CD4-positive, alpha-beta T cell treated with Interleukin-4 for 1 hour (primary cell): ENCODE results near the gene PBX1.

Experiments
- DNase-seq, 2 donors: peaks; one replicate each; pipeline ENCODE4 v3.0.0-alpha.2; 2020 to 2022

Gene PBX1

DNA sequence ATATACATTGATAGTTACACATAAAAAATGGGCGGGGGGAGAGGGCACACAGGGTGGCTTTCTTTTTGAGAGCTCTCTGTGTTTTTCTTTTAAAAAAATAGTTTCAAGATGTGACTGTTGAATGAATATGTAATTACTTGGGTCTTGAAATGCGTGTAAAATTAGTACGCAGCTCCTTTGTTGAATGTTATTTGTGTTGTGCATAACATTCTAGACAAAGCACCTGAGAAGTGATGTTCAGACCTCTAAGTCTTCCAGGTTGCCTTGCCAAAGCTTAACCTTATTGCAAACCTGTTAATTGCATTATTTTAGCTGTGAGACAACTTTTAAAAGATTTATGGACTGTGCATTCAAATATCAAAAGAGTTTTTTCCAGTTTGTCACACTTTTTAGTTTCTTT lies 5.4 kb downstream of the PBX1 start:
- DNase-seq, result no peak

DNA sequence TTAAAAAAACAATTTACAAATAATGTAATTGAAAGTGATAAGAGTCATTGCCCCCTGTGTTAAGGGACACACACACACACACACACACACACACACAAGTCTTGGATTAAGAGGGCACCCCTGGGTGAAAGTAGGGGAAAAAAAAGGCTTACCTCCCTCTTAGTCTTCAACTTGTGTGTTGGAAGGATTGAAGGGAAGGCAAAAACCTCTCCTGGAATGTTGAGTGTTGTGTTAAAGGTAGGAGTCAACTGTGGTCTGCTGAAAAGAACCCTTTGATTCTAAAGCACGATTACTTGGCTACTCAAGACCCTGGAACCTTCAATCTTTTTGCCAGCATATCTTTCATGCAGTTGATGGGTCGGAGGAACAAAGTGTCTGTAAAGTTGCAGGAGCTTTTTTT lies 6.4 kb downstream of the PBX1 start:
- DNase-seq, result no peak

DNA sequence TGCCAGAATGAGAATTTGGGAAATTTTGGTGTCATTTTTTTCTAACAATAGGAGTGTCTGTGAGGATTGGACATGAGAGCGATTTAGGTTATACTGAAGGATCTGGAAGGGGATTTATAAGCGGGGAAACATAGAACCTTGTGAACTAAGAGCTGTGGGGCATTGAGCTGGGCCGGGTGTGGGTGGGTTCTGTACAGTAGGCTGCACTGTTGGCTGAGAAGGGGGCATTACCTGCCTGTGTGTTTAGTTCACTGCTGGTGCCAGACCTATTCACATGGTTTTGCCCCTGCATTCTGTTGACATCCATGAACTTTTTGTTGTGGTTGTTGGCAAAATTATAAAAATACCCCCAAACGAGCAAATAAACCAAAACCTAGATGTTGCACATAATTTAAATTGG lies 8.8 kb downstream of the PBX1 start:
- DNase-seq, result no peak

DNA sequence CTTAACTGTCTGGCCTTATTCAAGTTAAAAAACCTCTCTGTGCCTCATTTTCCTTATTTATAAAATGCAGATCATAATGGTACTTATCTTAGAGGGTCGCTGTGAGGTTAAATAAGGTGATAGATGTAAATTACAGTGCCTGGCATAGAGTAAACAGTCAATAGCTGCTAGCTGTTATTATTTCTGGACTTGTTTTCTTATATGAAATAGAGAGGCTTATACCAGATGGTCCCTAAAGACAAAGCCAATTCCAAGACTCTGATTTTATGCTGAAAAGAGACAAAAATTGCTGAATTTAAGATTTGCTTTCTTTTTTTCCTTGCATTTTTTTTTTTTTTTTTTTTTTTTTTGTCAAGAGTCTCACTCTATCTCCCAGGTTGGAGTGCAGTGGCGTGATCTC lies 10.3 kb downstream of the PBX1 start:
- DNase-seq, result no peak

DNA sequence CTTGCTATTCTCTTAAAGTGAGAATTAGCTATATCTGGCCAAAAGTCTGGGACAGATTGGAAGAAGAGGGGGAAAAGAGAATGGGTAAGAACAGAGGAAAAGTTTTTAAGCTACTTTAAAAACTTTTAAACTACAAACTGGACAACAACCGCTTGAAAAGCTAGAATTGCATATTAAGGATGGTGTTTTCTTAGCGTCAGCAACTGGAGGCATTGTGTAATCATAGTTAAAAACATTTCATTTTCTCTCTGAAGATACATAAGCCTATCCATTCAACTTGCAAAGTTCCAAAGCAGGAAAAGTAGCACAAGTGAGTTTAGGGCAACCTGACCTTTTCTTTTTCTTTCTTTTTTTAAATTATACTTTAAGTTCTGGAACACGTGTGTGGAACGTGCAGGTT lies 10.9 kb downstream of the PBX1 start:
- DNase-seq, result no peak

DNA sequence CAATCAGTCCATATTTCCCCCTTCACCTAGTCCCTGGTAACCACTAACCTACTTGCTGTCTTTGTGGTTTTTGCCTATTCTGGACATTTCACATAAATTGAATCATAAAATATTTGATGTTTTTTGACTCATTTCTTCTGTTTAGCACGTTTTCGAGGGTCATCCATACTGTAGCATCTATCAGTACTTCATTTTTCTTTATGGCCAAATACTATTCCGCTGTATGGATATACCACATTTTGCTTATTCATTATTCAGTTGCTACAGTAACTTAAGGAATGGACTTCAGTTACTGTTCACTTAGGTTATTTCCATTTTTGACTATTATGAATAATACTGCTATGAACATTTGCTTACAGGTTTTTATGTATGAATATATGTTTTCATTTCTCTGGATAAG lies 12.3 kb downstream of the PBX1 start:
- DNase-seq, result no peak

DNA sequence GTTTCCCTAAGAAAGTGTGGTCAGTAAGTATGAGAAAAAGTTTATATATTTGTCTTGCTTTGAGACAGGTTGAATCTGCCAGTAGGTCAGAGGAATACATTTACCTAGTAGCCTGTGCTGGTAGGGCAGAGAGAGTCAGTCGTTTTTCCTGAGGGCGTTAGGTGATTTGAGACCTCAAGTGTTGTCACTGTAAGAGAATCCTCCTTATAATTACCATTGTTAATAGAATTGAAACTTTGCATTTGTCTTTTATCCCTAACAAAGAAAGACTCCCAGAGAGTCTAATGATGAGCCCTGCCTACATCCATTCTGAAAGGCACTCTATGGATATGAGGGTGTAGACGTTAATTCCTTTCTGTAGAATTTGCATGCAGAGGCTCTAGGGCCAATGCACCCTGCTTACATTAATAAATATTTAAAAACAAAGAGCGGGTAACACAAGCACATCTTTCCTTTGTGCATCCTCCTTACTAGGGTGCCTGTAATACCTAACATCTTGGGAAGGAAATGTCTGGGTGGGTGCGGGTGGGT lies 16.4 kb downstream of the PBX1 start:
- DNase-seq, result no peak

DNA sequence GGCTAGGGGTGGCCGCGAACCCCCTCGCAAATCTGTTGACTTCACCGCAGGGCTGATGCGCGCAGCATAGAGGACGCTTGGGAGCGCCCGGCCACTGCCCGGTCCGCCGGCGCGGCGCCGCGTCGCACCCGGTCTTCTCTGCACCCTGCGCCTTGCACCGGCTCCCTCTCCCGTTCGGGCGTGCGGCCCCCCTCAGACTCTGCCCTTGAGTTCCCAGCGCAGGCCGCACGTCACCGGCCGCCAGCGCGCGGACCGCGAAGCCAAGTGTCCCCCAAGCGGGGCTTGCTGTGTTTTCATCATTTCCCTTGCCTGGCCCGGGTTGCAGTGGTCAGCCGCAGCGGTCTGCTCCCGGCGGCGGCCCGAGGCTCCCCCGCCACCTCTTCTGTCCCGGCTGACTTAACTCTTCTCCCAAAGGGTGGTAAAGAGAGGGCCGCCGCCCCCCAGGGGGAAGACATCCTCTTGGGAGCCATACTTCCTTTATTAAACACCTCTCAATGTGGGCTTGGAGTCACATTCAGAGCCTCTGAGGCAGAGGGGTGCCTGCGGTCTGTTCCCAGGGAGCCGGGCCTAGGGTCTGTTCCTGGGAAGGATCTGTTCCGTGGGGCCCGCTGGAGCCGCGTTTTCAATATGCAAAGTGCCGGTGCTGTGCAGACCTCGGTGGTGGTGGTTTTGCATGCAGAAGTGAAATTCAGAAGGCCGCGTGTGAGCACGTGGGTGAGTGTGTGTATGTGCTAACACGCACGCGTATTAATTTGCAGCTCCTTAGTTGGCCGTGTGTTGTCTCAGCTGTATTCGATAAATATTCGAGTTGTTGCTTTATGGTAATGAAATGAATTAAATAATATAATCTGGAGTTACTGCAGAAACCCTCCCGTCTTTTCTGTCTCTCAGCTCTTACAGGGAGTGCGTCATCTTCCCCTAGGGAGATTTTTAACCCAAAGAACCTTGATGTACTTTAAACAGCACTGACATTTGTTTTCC lies 17.6 kb downstream of the PBX1 start:
- no peak for DNase-seq

DNA sequence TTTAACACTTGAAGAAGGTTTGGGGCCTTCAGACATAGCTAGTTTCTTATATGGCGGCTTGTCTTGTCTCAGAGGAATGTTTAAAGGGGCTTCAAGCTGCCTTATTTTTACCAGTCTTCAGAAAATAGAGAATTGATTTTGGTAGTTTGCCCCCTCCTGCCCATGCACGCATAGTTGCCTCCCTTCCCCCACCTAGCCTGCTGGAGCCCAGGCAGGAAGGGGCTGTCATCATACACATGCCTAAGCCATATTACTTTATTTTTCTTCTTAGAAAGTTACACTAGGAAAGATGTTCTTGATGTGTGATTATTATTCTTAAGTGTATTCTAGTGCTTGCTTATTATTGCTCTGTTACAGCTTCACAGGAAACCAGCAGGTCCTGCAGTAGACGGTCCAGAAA lies 18.3 kb downstream of the PBX1 start:
- DNase-seq, result no peak

DNA sequence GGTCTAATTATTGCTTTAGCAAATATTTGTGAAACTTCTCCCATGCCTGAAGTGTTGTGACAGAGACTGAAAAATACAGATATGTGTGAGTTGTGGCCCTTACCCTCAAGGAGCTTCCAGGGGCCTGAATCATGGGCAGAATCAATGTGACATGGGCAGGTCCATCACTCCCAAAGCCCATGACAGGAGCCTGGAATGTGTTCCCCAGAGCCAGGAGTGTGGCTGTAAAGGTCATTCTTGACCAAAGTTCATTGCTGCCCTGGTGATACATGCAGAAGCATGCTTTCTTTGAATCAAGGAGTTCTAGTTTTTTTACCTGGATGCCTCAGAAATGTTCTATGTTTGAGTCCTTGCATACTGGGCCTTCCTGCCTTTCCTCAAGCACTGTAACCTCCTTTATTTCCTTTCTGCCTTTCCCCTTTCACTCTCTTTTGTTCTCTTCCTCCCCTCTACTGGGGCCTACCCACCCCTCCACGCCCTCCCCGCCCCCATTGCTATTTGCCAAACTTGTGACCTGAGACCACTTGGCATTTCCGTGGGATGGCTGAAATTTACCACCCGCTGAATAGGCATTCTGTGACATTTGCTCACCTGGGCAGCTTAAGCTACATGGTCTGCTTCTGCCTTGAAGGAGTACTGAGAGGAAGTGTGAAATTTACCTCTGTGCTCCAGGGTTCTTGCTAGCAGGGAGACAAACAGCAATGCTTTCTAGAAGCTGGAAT lies 19.7 kb downstream of the PBX1 start:
- no peak for DNase-seq

DNA sequence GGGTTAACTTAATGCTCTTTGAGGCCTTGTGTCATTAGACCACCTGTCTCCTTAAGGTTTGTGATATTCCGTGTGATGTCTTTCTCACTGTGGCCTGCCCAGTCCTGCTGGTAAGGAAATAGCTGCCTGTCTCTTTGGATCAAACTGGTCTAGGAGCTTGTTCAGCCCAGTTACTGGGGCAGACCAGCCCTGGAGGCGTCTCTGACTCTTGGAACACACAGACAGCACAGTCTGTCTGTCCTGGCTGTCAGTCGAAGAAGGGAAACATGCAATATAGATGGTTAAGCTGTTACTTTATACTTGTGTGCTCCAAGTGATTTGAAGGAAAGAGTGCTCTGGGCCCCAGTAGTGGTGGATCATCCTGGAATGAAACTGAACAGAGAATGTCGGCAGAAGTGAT lies 20.4 kb downstream of the PBX1 start:
- DNase-seq, result no peak

DNA sequence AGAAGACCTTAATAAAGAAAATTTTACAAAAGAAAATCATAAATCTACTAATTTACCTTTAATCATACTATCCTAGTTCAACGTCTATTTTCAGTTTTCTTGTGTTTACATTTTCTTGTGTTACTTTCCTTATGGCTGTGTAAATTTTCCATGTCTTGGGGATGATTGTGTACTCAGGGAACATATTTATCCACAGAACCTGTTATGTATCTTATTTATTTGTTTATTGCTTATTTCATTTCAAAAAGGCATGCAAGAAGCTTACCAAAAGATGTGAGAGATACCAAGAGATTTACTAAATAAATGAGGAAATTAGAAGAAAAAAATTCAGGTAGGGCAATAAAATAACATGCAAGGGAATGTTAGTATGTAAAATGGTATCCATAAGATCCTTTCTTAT lies 22.8 kb downstream of the PBX1 start:
- DNase-seq, result no peak

DNA sequence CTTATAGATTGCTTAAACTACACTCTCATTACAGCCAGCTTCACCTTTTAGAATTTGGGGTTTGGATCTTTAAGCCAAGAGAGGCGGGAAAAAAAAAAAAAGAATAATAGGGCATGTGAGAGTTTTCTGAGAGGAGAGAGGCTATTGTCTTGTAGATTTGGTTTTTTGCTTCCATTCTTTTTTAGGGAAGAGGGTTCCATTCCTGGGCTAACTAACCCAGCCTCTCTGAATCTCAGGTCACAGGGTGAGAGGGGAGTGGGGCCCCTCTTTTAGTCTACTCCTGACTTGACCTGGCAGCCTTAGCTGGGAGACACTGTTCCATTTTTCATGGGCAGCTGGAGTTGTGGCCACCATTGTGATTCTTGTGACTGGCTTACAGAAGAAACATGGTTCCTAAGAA lies 24.2 kb downstream of the PBX1 start:
- DNase-seq, result no peak

DNA sequence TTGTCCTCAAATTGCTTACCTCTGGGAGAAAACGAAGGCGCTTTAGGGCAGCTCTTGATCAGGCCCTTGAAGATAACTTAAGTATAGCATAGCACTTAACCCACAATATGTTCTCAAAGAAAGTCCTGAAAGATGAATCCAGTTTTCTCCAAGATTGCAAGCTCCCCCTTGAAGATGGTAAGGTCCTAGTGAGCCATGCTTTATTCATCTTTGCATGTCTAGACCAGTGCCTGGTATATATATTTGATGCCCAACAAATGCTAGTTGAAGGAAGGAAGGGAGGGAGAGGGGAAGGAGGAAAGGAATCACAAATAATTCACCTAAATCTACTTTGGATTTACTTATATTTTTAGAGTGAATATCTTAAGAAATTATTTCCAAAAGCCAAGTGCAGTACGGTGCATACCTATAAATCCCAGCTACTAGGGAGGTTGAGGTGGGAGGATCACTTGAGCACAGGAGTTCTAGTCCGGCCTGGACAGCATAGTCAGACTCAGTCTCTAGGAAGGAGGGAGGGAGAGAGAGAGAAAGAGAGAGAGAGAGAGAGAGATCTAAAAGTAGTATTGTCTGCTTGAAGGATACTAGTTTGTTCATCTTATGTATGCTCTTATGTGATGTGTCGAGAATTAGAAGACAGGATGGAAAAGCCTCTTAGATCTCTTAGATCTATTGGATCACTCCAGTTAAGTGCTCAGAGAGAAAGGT lies 25.0 kb downstream of the PBX1 start:
- DNase-seq, result no peak

DNA sequence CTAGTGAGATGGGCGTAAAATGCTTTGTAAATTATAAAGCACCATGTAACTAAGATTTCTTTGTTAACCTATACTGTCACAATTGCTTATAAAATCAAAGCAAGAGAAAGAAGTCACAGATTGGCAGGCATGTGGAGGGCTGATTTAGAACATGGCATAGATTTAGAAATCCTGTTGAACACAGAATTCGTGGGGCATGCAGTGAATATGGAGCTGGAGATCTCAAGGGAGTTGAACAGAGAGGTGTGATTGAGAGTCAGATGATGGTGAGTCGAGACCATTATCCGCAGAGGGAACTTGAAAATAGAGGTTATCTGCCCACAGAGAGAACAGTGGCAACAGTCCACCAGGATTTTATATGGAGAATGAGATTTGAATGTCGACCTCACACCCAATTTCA lies 27.6 kb downstream of the PBX1 start:
- no peak for DNase-seq

DNA sequence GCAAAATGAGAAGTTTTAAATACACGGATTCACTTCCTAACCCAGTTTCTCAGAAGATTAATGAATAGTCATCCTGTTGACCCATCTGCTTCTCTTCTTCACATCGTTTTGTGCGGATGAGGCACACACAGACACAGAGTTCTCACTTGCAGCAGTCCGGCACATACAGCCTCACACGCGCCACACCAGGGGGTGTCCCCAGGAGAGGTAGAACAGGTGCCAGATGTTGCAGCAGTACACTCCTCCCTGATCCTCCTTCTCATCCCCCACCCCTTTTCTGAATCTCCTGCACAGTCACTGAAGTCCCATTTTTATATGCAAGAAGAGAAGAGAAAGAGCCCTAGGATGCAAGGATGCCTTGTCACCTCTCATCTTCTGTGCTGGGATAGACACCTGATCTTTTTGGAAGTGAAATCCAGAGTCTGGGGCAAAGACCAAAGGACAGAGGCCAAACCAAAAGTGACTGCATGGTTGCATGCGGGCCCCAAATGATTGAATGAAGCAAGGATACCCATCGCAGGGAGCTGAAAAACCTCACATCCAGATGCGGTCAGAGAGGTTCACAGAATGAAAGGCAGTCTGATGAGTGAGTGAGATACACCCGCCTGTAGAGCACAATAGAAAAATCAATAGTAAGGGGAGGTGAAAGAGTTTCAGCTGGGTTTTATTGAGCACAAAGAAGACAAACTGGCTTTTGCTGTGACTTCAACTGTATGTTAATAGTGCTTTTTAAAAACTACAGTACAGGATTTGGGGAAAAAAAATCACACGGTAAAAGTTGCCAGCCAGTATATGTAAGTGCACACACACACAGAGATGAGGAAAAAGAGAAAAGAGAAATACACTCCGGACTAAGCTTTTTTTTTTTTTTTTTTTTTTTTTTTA lies 28.9 kb downstream of the PBX1 start:
- DNase-seq, result no peak

DNA sequence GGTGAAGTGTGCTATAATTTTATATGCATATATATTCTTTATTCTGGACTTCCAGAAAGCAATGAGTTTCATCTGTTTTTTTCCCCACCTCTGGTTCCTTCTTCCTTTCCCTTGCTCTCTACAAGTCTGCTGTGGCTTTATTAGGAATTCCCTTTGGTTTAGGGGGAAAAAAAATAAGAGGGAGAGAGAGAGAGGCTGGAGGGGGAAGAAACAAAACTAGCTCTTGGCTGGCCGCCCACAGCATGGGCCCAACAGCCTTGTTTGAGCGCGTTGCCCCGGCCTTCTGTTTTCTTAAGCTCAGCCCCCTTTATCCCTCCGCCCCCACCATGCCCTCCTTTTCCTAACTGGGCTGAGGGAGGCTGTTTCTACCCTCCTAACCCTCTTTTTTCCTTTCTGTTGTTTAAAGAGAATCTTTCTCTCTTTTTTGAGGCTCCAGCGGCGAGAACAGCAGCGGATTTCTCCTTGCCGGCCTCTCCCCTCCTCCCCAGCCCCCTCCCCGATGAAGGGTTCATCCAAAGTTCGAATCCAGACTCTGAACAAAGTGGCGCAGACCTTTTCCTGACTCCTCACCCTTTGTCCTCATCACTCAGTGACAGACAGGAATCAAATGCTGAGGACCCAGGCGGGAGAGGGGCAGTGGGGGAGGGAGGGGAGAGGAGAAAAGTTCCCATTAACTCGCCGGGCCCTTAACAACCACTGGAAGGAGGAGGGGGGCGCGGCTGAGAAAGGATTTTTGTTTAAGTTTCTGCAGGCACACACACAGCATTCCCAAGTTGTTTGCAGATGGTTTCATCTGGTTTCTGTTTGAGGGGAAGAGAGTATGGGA lies 29.7 kb downstream of the PBX1 start:
- DNase-seq, result no peak

DNA sequence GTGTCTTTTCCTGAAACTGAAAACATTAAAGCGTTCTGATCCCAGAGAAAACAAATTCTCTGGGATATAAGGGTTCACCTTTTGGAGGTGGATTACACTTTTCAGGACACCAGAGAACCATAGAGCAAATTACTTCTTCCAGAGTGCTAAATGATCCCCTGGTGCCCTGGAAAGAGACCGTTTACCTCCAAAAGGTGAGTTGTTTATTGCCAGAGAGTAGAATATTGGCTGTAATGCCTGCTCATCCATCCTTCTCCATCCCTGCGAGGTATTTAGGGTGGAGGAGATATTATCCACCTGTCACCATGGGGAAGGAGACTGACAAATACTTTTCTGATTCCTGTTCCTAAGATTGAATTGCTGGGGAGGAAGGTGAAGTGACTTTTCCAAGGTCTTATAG lies 30.4 kb downstream of the PBX1 start:
- no peak for DNase-seq

DNA sequence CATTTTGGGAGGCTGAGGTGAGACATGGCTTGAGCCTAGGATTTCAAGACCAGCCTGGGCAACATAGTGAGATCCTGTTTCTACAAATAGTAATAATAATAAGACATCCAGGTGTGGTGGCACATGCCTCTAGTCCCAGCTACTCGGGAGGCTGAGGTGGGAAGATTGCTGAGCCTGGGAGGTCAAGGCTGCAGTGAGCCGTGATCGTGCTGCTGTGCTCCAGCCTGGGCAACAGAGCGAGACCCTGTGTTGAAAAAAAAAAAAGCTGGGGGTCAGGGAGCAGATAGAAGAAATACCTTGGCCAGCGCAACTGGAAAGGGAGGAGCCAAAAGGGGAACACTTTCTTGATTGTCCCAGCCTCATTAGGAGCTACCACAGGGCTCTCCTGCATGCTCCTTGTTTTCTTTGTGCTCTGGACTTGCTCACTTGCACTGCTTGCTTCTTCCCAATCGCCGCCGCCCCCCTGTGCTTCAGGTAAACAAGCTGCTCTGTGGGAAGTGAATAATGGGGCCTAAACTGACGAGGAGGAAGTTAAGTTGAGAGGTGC lies 31.1 kb downstream of the PBX1 start:
- DNase-seq, result no peak

DNA sequence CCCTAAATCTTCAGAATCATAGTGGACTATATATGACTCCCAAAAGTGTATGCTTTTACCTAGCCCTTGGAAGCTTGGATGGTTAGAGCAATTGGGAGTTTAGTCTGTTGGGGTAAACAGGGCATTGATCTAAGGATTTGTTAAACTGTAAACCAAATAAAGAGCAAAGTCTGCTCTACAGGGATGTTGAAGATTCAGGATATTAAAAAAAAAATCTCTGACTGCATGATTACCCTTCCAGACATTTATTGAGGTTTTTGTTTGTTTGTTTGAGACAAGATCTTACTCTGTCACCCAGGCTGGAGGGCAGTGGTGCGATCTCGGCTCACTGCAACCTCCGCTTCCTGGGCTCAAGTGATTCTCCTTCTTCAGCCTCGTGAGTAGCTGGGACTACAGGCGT lies 31.6 kb downstream of the PBX1 start:
- no peak for DNase-seq

DNA sequence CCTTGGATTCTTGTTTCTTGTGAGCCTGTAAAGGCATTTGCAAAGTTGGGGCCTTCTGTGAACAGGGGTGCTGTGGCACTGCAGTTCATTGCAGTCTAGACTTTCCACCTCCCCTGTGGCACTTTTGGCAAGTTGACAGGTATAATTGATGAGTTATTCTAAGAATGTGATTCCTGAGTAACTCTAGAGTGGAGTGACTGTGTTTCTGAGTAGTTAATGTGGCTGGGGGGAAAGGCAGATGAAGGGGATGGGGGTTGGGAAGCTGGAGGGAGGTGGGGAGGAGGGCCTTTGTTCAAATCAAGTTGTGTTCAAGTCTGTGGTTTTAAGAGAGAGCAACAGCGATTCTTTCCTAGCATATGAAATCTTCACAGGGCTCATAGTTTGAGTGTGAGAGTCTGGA lies 32.9 kb downstream of the PBX1 start:
- DNase-seq, result no peak
